ENCODE data around the gene DHDDS. TPM values are rescaled to one million over a fixed set of nuclear protein-coding genes. Genes with fewer than 3 reads are reported as not detected.
"Not testable (repeated sequence)": the region's sequence is repeated elsewhere in the genome, so short reads cannot be mapped to it uniquely, and the experiment has no call there.

DHDDS gene
- 44.1 and 50.3 TPM in 2 replicates for total RNA-seq (2014; rRNA removed; shearing (Covaris generic))

- in situ Hi-C loops (cut with HindIII; ENCODE audit: low sequenced_read_pairs): no loop called here
- peak; percentile 98 for DNase-seq (ENCODE audit: low spot score)
These were observed at the start of gene DHDDS for GRCh38 chr1:26431979-26432695. Gene DHDDS, plus strand, starts transcription at chr1:26432321. Its CDS starts 625 bp downstream, at chr1:26432946.

GRCh38 chr1:26384076-26384475, 48.0 kb upstream of the DHDDS start:
- DNase-seq (ENCODE audit: low spot score): no peak
- in situ Hi-C loops (cut with HindIII; ENCODE audit: low sequenced_read_pairs): no loop called here

GRCh38 chr1:26385063-26385462, 47.1 kb upstream of the DHDDS start:
- DNase-seq (ENCODE audit: low spot score); in situ Hi-C loops (cut with HindIII; ENCODE audit: low sequenced_read_pairs): not testable (repeated sequence)

- in situ Hi-C loops (cut with HindIII; ENCODE audit: low sequenced_read_pairs): no loop called here
These were observed 44.7 kb upstream of the DHDDS start for GRCh38 chr1:26387447-26387846.

GRCh38 chr1:26388791-26389445, 43.2 kb upstream of the DHDDS start:
- no peak for DNase-seq (ENCODE audit: low spot score)
- in situ Hi-C loops (cut with HindIII; ENCODE audit: low sequenced_read_pairs): no loop called here

More at GRCh38 chr1:26387447-26387846, 44.7 kb upstream of the DHDDS start:
- no peak for DNase-seq (ENCODE audit: low spot score)

GRCh38 chr1:26389604-26390247, 42.4 kb upstream of the DHDDS start:
- in situ Hi-C loops (cut with HindIII; ENCODE audit: low sequenced_read_pairs): loop anchor here (5.0 kb wide), 1 partner anchor 47 kb away; no protein-coding TSS in a partner anchor
- DNase-seq (ENCODE audit: low spot score): no peak

- in situ Hi-C loops (cut with HindIII; ENCODE audit: low sequenced_read_pairs): loop anchor here (5.0 kb wide), 1 partner anchor 49 kb away; no protein-coding TSS in a partner anchor
These were observed 40.7 kb upstream of the DHDDS start for GRCh38 chr1:26391450-26391849.

GRCh38 chr1:26395754-26396153, 36.4 kb upstream of the DHDDS start:
- no peak for DNase-seq (ENCODE audit: low spot score)
- in situ Hi-C loops (cut with HindIII; ENCODE audit: low sequenced_read_pairs): no loop called here

More at GRCh38 chr1:26391450-26391849, 40.7 kb upstream of the DHDDS start:
- DNase-seq (ENCODE audit: low spot score): no peak

GRCh38 chr1:26399034-26399433, 33.1 kb upstream of the DHDDS start:
- DNase-seq (ENCODE audit: low spot score): no peak
- in situ Hi-C loops (cut with HindIII; ENCODE audit: low sequenced_read_pairs): no loop called here

GRCh38 chr1:26401891-26402290, 30.2 kb upstream of the DHDDS start:
- in situ Hi-C loops (cut with HindIII; ENCODE audit: low sequenced_read_pairs): no loop called here

GRCh38 chr1:26403656-26404055, 28.5 kb upstream of the DHDDS start:
- DNase-seq (ENCODE audit: low spot score): no peak
- in situ Hi-C loops (cut with HindIII; ENCODE audit: low sequenced_read_pairs): no loop called here

More at GRCh38 chr1:26401891-26402290, 30.2 kb upstream of the DHDDS start:
- no peak for DNase-seq (ENCODE audit: low spot score)

- in situ Hi-C loops (cut with HindIII; ENCODE audit: low sequenced_read_pairs): no loop called here
- DNase-seq (ENCODE audit: low spot score): no peak
These were observed 27.5 kb upstream of the DHDDS start for GRCh38 chr1:26404641-26405040.

GRCh38 chr1:26405281-26405915, 26.7 kb upstream of the DHDDS start:
- in situ Hi-C loops (cut with HindIII; ENCODE audit: low sequenced_read_pairs): no loop called here
- DNase-seq (ENCODE audit: low spot score): no peak

GRCh38 chr1:26408604-26409003, 23.5 kb upstream of the DHDDS start:
- in situ Hi-C loops (cut with HindIII; ENCODE audit: low sequenced_read_pairs): no loop called here
- peak; percentile 43 for DNase-seq (ENCODE audit: low spot score)

GRCh38 chr1:26409191-26409807, 22.8 kb upstream of the DHDDS start:
- in situ Hi-C loops (cut with HindIII; ENCODE audit: low sequenced_read_pairs): no loop called here
- DNase-seq (ENCODE audit: low spot score): peak; percentile 65

- DNase-seq (ENCODE audit: low spot score): no peak
These were observed 21.2 kb upstream of the DHDDS start, which contains the start of gene LIN28A for GRCh38 chr1:26410706-26411623. Gene LIN28A, plus strand, starts transcription at chr1:26410817. Its CDS starts 75 bp downstream, at chr1:26410892.

GRCh38 chr1:26411624-26412074, 20.5 kb upstream of the DHDDS start:
- no peak for DNase-seq (ENCODE audit: low spot score)

More at GRCh38 chr1:26410706-26411623, 21.2 kb upstream of the DHDDS start, which contains the start of gene LIN28A:
- in situ Hi-C loops (cut with HindIII; ENCODE audit: low sequenced_read_pairs): no loop called here

More at GRCh38 chr1:26411624-26412074, 20.5 kb upstream of the DHDDS start:
- in situ Hi-C loops (cut with HindIII; ENCODE audit: low sequenced_read_pairs): no loop called here
